PC-9 (cell line): ENCODE data around the gene R3HDM1. TPM values are rescaled to one million over a fixed set of nuclear protein-coding genes. Genes with fewer than 3 reads are reported as not detected.
"Not testable (repeated sequence)": the region's sequence is repeated elsewhere in the genome, so short reads cannot be mapped to it uniquely, and the experiment has no call there.

Experiments used
- BruUV-seq: library from RNA; stranded (reverse); fragments of 400-500 nt; replicated peaks from 2 replicates; lab custom pipeline; 2021; lab: Mats Ljungman, UMichigan
- CTCF ChIA-PET: fragments of 300-600 bp; sonication (Branson Sonifier 250); formaldehyde crosslinking; loops from one replicate; lab custom pipeline; 2022; ENCODE audit warnings: antibody characterized with exemption; lab: Charles Lee
- POLR2A ChIA-PET: fragments of 300-600 bp; sonication (Branson Sonifier 250); formaldehyde crosslinking; loops from one replicate; lab custom pipeline; 2022; ENCODE audit warnings: antibody characterized with exemption; ENCODE audit not compliant: unreplicated experiment; lab: Charles Lee
- DNase-seq, 2 experiments: peaks; one replicate each; pipeline versions ENCODE4 v3.0.0 to v3.0.0-alpha.2; 2015 to 2022; ENCODE audit warnings: mixed read lengths in 1 of 2
- H2AFZ ChIP-seq: fragments of 200-600 bp; sonication (generic); 2 replicates; pipeline ENCODE4 v1.8.1; 2017; ENCODE audit warnings: antibody characterized with exemption
- H3F3A ChIP-seq: fragments of 200-600 bp; sonication (generic); 2 replicates; pipeline ENCODE4 v1.8.1; 2017; ENCODE audit warnings: antibody characterized with exemption, mild to moderate bottlenecking, low read depth; ENCODE audit not compliant: insufficient read depth
- H3K27ac ChIP-seq: fragments of 200-600 bp; sonication (generic); 2 replicates; pipeline ENCODE4 v1.6.1; 2016; ENCODE audit warnings: mixed run types
- H3K27me3 ChIP-seq: fragments of 200-600 bp; sonication (generic); 2 replicates; pipeline ENCODE4 v1.6.1; 2016; ENCODE audit warnings: low read depth, mixed run types; ENCODE audit not compliant: insufficient read depth
- H3K36me3 ChIP-seq: fragments of 200-600 bp; sonication (generic); 2 replicates; pipeline ENCODE4 v1.6.1; 2016; ENCODE audit warnings: low read depth, mixed run types
- H3K4me1 ChIP-seq: fragments of 200-600 bp; sonication (generic); replicated peaks from 2 replicates; pipeline ENCODE4 v1.6.1; 2016; ENCODE audit warnings: mixed run types; ENCODE audit not compliant: insufficient read depth
- H3K4me2 ChIP-seq: fragments of 200-600 bp; sonication (generic); 2 replicates; pipeline ENCODE4 v1.6.1; 2017; ENCODE audit warnings: mixed run types
- H3K4me3 ChIP-seq: fragments of 200-600 bp; sonication (generic); 2 replicates; pipeline ENCODE4 v1.6.1; 2016; ENCODE audit warnings: mixed run types
- H3K79me2 ChIP-seq: fragments of 200-600 bp; sonication (generic); 2 replicates; pipeline ENCODE4 v1.6.1; 2017; ENCODE audit warnings: low read depth, mixed run types
- H3K9me2 ChIP-seq: fragments of 200-600 bp; sonication (generic); 2 replicates; pipeline ENCODE4 v1.8.1; 2017; ENCODE audit warnings: mild to moderate bottlenecking; ENCODE audit not compliant: insufficient read depth
- H3K9me3 ChIP-seq: fragments of 200-600 bp; sonication (generic); 2 replicates; pipeline ENCODE4 v1.8.1; 2016; ENCODE audit warnings: low read depth; ENCODE audit not compliant: insufficient read depth
- H4K20me1 ChIP-seq: fragments of 200-600 bp; sonication (generic); 2 replicates; pipeline ENCODE4 v1.8.1; 2017; ENCODE audit not compliant: insufficient read depth
- EZH2 ChIP-seq: fragments of 200-600 bp; sonication (generic); IDR thresholded peaks from 2 replicates; pipeline ENCODE4 v1.8.0; 2017; ENCODE audit warnings: antibody characterized with exemption, low read depth
- intact Hi-C: fragments of 100-400 bp; cut with micrococcal nuclease; formaldehyde crosslinking; loops from one replicate; pipeline ENCODE4 v1.10.0; 2022; ENCODE audit not compliant: unreplicated experiment
- total RNA-seq: library from RNA; stranded (reverse); gene quantifications from 2 replicates; pipeline ENCODE4 v1.2.3, GENCODE V29; 2021
- TF ChIP-seq, protein P1 (sequence below): fragments of 200-600 bp; sonication (generic); conservative IDR thresholded peaks from 2 replicates; pipeline ENCODE4 v1.6.1; 2017; ENCODE audit warnings: mixed run types, antibody characterized with exemption, mild to moderate bottlenecking, moderate library complexity

R3HDM1 gene
- total RNA-seq, 1 experiment from 2014 or later, result 36.7 TPM

DNA sequence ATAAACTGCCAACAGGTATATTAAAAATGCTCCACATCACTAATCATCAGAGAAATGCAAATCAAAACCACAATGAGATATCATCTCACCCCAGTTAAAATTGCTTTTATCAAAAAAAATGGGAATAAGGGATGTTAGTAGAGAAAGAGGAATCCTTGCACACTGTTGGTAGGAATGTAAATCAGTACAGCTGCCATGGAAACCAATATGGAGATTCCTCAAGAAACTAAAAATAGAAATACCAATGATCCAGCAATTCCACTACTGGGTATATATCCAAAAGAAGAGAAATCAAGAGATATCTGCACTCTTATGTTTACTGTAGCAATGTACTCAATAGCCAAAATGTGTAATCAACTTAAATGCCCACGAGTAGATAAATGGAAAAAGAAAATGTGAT lies 40.9 kb upstream of the R3HDM1 start:
- CTCF ChIA-PET, result no interaction called here

DNA sequence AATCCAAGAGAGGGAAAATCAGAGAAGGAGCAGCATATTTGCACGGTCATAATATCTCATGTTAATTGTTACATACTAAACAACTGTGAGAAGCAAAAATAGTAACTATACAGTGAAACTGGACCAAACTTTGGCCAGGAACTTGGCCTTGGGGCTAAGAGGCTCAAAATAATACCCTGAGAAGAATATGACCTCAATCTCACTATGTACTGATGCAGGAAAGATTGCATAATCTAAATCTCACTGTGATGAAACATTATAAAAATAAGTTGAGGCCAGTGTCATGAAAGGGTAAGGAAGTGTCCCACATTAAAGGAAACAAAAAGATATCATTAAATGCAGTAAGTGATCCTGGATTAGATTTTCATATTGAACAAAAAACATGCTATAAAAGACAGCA lies 36.8 kb upstream of the R3HDM1 start:
- ChIA-PET CTCF (no interaction called here), POLR2A (no interaction called here)
- H3K4me3 ChIP-seq, result no peak overlapping the region

More for the DNA sequence above, 40.9 kb upstream of the R3HDM1 start:
- POLR2A ChIA-PET, result no interaction called here
- intact Hi-C loops, result no loop called here
- Histone ChIP-seq H2AFZ (no peak overlapping the region), H3K79me2 (no peaks in the 10 kb centered on the region), H3K4me2 (no peak overlapping the region), H3F3A (peaks cover 3% of the 10 kb centered on the region; the same call in 1 of the 2 replicates), H3K36me3 (0 out of 2 replicates have a peak, but pooled peaks cover 4% of the 10 kb centered on the region), H3K9me2 (no peaks in the 10 kb centered on the region), H3K27ac (no peak overlapping the region), H3K27me3 (no peaks in the 10 kb centered on the region), H4K20me1 (no peaks in the 10 kb centered on the region), H3K4me3 (no peak overlapping the region), H3K4me1 (no peaks in the 10 kb centered on the region), H3K9me3 (no peaks in the 10 kb centered on the region)
- TF ChIP-seq, protein P1, sequence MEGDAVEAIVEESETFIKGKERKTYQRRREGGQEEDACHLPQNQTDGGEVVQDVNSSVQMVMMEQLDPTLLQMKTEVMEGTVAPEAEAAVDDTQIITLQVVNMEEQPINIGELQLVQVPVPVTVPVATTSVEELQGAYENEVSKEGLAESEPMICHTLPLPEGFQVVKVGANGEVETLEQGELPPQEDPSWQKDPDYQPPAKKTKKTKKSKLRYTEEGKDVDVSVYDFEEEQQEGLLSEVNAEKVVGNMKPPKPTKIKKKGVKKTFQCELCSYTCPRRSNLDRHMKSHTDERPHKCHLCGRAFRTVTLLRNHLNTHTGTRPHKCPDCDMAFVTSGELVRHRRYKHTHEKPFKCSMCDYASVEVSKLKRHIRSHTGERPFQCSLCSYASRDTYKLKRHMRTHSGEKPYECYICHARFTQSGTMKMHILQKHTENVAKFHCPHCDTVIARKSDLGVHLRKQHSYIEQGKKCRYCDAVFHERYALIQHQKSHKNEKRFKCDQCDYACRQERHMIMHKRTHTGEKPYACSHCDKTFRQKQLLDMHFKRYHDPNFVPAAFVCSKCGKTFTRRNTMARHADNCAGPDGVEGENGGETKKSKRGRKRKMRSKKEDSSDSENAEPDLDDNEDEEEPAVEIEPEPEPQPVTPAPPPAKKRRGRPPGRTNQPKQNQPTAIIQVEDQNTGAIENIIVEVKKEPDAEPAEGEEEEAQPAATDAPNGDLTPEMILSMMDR, result no peak
- TF ChIP-seq EZH2, result no peak
- BruUV-seq, result no TSS peak
- DNase-seq, result no peak

DNA sequence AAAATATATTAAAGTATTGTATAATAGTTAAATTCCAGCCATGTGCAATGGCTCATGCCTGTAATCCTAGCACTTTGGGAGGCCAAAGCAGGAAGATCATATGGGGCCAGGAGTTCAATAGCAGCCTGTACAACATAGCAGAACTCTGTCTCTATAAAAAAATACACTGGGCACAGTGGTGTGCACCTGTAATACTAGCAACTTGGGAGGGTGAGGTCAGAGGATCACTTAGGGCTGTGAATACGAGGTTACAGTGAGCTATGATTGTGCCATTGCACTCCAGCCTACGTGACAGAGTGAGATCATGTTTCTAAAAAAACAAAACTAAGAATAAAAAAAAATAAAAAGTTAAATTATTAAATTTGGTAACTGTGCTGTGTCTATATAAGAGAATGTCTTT lies 36.4 kb upstream of the R3HDM1 start:
- H3K79me2 ChIP-seq, result no peaks in the 10 kb centered on the region
- H2AFZ ChIP-seq, result no peak overlapping the region
- no peak for TF ChIP-seq EZH2
- TF ChIP-seq, protein P1, result no peak
- DNase-seq, result no peak
- H4K20me1 ChIP-seq, result no peaks in the 10 kb centered on the region
- no peak overlapping the region for H3K4me2 ChIP-seq
- H3K4me1 ChIP-seq, result no peaks in the 10 kb centered on the region
- intact Hi-C loops, result no loop called here
- H3K4me3 ChIP-seq, result no peak overlapping the region
- ChIA-PET CTCF (interaction anchor here (0.6 kb wide), 1 partner anchor 743 kb away, joined by 4 read pairs; no protein-coding TSS in a partner anchor), POLR2A (no interaction called here)
- H3F3A ChIP-seq, result peaks cover 3% of the 10 kb centered on the region; the same call in 1 of the 2 replicates
- H3K27me3 ChIP-seq, result no peaks in the 10 kb centered on the region
- H3K9me2 ChIP-seq, result no peaks in the 10 kb centered on the region; the same call in 1 of the 2 replicates
- H3K27ac ChIP-seq, result no peak overlapping the region
- peaks cover 5% of the 10 kb centered on the region; the same call in 1 of the 2 replicates for H3K36me3 ChIP-seq
- peaks cover 11% of the 10 kb centered on the region; the same call in 1 of the 2 replicates for H3K9me3 ChIP-seq
- BruUV-seq, result no TSS peak

More for the DNA sequence above, 36.8 kb upstream of the R3HDM1 start:
- Histone ChIP-seq H3K4me2 (no peak overlapping the region), H2AFZ (no peak overlapping the region), H3K9me2 (no peaks in the 10 kb centered on the region; the same call in 1 of the 2 replicates), H3K4me1 (no peaks in the 10 kb centered on the region), H4K20me1 (no peaks in the 10 kb centered on the region), H3K27ac (no peak overlapping the region), H3K9me3 (peaks cover 9% of the 10 kb centered on the region; the same call in 1 of the 2 replicates), H3K27me3 (no peaks in the 10 kb centered on the region), H3F3A (peaks cover 3% of the 10 kb centered on the region; the same call in 1 of the 2 replicates), H3K36me3 (peaks cover 4% of the 10 kb centered on the region; the same call in 1 of the 2 replicates), H3K79me2 (no peaks in the 10 kb centered on the region)
- DNase-seq, result no peak
- intact Hi-C loops, result no loop called here
- TF ChIP-seq, protein P1, result no peak
- no peak for TF ChIP-seq EZH2
- no TSS peak for BruUV-seq

DNA sequence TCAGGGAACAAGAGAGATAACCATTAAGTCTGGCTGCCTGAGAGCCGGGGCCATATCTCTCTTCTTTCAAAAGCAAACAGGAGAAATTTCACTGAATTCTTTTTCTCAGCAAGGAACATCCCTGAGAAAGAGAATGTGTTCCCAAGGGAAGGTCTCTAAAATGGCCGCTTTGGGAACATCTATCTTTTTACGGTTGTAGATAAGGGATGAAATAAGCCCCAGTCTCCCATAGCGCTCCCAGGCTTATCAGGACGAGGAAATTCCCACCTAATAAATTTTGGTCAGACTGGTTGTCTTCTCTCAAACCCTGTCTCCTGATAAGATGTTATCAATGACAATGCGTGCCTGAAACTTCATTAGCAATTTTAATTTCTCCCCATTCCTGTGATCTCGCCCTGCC lies 32.7 kb upstream of the R3HDM1 start:
- H3F3A ChIP-seq, intact Hi-C loops, H3K4me2 ChIP-seq, CTCF ChIA-PET, H3K79me2 ChIP-seq, H4K20me1 ChIP-seq, H2AFZ ChIP-seq, DNase-seq, H3K9me2 ChIP-seq, BruUV-seq, H3K27me3 ChIP-seq, H3K4me1 ChIP-seq, H3K36me3 ChIP-seq, H3K4me3 ChIP-seq, POLR2A ChIA-PET, H3K27ac ChIP-seq: not testable (repeated sequence)
- peaks cover 11% of the 10 kb centered on the region; the same call in 1 of the 2 replicates for H3K9me3 ChIP-seq
